ENCODE data around the gene ARHGEF28. TPM values are rescaled to one million over a fixed set of nuclear protein-coding genes. Genes with fewer than 3 reads are reported as not detected.

The ARHGEF28 gene
- total and polyA plus RNA-seq, 10 of the 15 experiments (the other 5 are each of a cell fraction or from before 2014, with no cell fraction given): 0.10 to 0.72 (median 0.22) TPM; not detected in 2

GRCh38 chr5:73636408-73636807 lies 10.4 kb downstream of the ARHGEF28 start:
- TF ChIP-seq ZBED1 (IDR thresholded peaks at IDR 0.05; ENCODE audit: borderline replicate concordance) (no peak), TAF1 (IDR thresholded peaks at IDR 0.05; ENCODE audit: borderline replicate concordance, low read depth, low read length) (no peak), YY1 (IDR thresholded peaks at IDR 0.05; ENCODE audit: low read depth, low read length) (no peak), STAT1 (conservative IDR thresholded peaks at IDR 0.05) (no peak), STAT3 (IDR thresholded peaks at IDR 0.05; ENCODE audit: low read depth, low read length) (no peak), RAD51 (IDR thresholded peaks at IDR 0.05) (no peak), EGR1 (IDR thresholded peaks at IDR 0.05; ENCODE audit: borderline replicate concordance in 1 of 2, low read depth in 2 of 2, low read length in 2 of 2) (no peak), SKIL (IDR thresholded peaks at IDR 0.05; ENCODE audit: low read depth, poor library complexity, severe bottlenecking) (no peak), NRF1 (conservative IDR thresholded peaks at IDR 0.05; ENCODE audit: low read depth, low read length) (no peak), E2F4 (IDR thresholded peaks at IDR 0.05; ENCODE audit: low read depth, low read length) (no peak), JUND (IDR thresholded peaks at IDR 0.05; ENCODE audit: low read depth, low read length) (no peak), CREM (IDR thresholded peaks at IDR 0.05; ENCODE audit: low read depth) (no peak), MAX (IDR thresholded peaks at IDR 0.05; ENCODE audit: low read depth, low read length) (no peak)
- H3K4me3 ChIP-seq: no peak overlapping the region
- no peaks in the 10 kb centered on the region for H3K79me2 ChIP-seq (ENCODE audit: control insufficient read depth, insufficient read depth, low read length)
- POLR2A ChIA-PET: interaction anchor here (1.8 kb wide), 1 partner anchor 19 kb away, joined by 5 read pairs; no protein-coding TSS in a partner anchor
- no peak overlapping the region for H3K9ac ChIP-seq (ENCODE audit: control insufficient read depth, insufficient read depth, low read length)
- H3K9me3 ChIP-seq (replicated peaks; ENCODE audit: control insufficient read depth, insufficient read depth, low read length): no peaks in the 10 kb centered on the region
- in situ Hi-C loops (cut with MboI): no loop called here
- no TSS peak for BruUV-seq (replicated peaks)
- intact Hi-C loops (cut with micrococcal nuclease; ENCODE audit: unreplicated experiment): no loop called here
- 6% methylated on average over 3 of the region's 3 CpGs for WGBS (ENCODE audit: insufficient coverage, insufficient replicate concordance, low lambda C conversion rate, missing lambda C conversion rate)
- no peak overlapping the region for H3K27ac ChIP-seq (ENCODE audit: control insufficient read depth, insufficient read depth)
- no peaks in the 10 kb centered on the region for H3K27me3 ChIP-seq (replicated peaks in 1 of 2; ENCODE audit: control insufficient read depth in 2 of 2, insufficient read depth in 2 of 2, low read length in 1 of 2)
- CTCF ChIA-PET: interaction anchor here (0.9 to 1.6 kb wide), 3 partner anchors 46 to 57 kb away, joined by 3 to 4 read pairs (median 3); no protein-coding TSS in a partner anchor
- no peaks in the 10 kb centered on the region for H4K20me1 ChIP-seq (ENCODE audit: control insufficient read depth, insufficient read depth)
- H3K36me3 ChIP-seq (ENCODE audit: control insufficient read depth in 2 of 2, insufficient read depth in 2 of 2, low read length in 1 of 2): no peaks in the 10 kb centered on the region
- SMC1A ChIA-PET (ENCODE audit: uncharacterized antibody, unreplicated experiment): interaction anchor here (0.7 to 2.2 kb wide), 10 partner anchors 8 to 691 kb away, joined by 3 to 8 read pairs (median 4); partner anchors contain the start of gene ARHGEF28
- DNase-seq (ENCODE audit: low read depth, low spot score): no peak
- H3K4me1 ChIP-seq (ENCODE audit: control insufficient read depth, insufficient read depth, low read length): no peaks in the 10 kb centered on the region
- ATAC-seq: peak; percentile 30
- RAD21 ChIA-PET (ENCODE audit: unreplicated experiment): no interaction called here
- no peak overlapping the region for H2AFZ ChIP-seq (ENCODE audit: control insufficient read depth, low read depth, low read length)
- no peak overlapping the region for H3K4me2 ChIP-seq (ENCODE audit: control insufficient read depth, insufficient read depth)
- no peak for FAIRE-seq

All from GM12878 (cell line).